GM18499 (cell line): ENCODE results near the gene EYA2.
"Not testable (repeated sequence)": the region's sequence is repeated elsewhere in the genome, so short reads cannot be mapped to it uniquely, and the experiment has no call there.

Source experiments
- ATAC-seq: cut with Tn5 transposase; IDR thresholded peaks from one replicate; pipeline ENCODE4 v1.9.1; 2021; ENCODE audit warnings: moderate number of reproducible peaks; ENCODE audit not compliant: insufficient read depth, unreplicated experiment

Gene EYA2

GRCh38 chr20:47181056-47181862, 286.6 kb downstream of the EYA2 start:
- ATAC-seq: no peak

GRCh38 chr20:47183367-47183766, 288.7 kb downstream of the EYA2 start:
- ATAC-seq: no peak

- no peak for ATAC-seq
Observed at GRCh38 chr20:47187450-47188195, 293.0 kb downstream of the EYA2 start.

GRCh38 chr20:47188540-47188939, 293.9 kb downstream of the EYA2 start:
- ATAC-seq: no peak

GRCh38 chr20:47189060-47189459, 294.4 kb downstream of the EYA2 start:
- ATAC-seq: no peak

GRCh38 chr20:47191074-47191673, 296.5 kb downstream of the EYA2 start:
- ATAC-seq: no peak

- ATAC-seq: no peak
Observed at GRCh38 chr20:47191956-47192355, 297.3 kb downstream of the EYA2 start.

- ATAC-seq: no peak
Observed at GRCh38 chr20:47195573-47195972, 300.9 kb downstream of the EYA2 start.

- no peak for ATAC-seq
Observed at GRCh38 chr20:47196091-47197081, 301.7 kb downstream of the EYA2 start.

GRCh38 chr20:47198254-47198671, 303.6 kb downstream of the EYA2 start:
- no peak for ATAC-seq

GRCh38 chr20:47198996-47199552, 304.4 kb downstream of the EYA2 start:
- ATAC-seq: no peak

- ATAC-seq: no peak
Observed at GRCh38 chr20:47201074-47201730, 306.6 kb downstream of the EYA2 start.

- no peak for ATAC-seq
Observed at GRCh38 chr20:47202733-47203667, 308.4 kb downstream of the EYA2 start.

GRCh38 chr20:47204008-47204849, 309.6 kb downstream of the EYA2 start:
- no peak for ATAC-seq

GRCh38 chr20:47204850-47205122, 310.1 kb downstream of the EYA2 start:
- ATAC-seq: not testable (repeated sequence)

GRCh38 chr20:47205577-47206123, 311.0 kb downstream of the EYA2 start:
- ATAC-seq: no peak

- not testable (repeated sequence) for ATAC-seq
Observed at GRCh38 chr20:47206552-47206951, 311.9 kb downstream of the EYA2 start.
